SK-N-SH treated with all-trans-retinoic acid at 6 μM for 48 hours (cell line): ENCODE measurements around the gene GNPTAB.

Experiments used
- ATAC-seq: fragments of 200-7000 bp; cut with Tn5 transposase; 3 replicates; pipeline ENCODE4 v1.9.1; 2020; ENCODE audit warnings: mild to moderate bottlenecking, moderate library complexity
- ARNTL ChIP-seq: fragments of 450-650 bp; formaldehyde crosslinking; IDR thresholded peaks from 2 replicates; pipeline ENCODE4 v1.5.0; 2020; ENCODE audit warnings: low read depth, mild to moderate bottlenecking, moderate library complexity, borderline replicate concordance
- CREB5 ChIP-seq: fragments of 250-450 bp; sonication (Bioruptor Pico); IDR thresholded peaks from 2 replicates; pipeline ENCODE4 v1.5.1; 2020; ENCODE audit warnings: low read depth, mild to moderate bottlenecking, moderate library complexity
- CSDC2 ChIP-seq: fragments of 250-450 bp; sonication (Bioruptor Pico); IDR thresholded peaks from 2 replicates; pipeline ENCODE4 v1.5.0; 2020; ENCODE audit warnings: mild to moderate bottlenecking, moderate library complexity
- CSRNP3 ChIP-seq: fragments of 250-450 bp; sonication (Bioruptor Pico); IDR thresholded peaks from 2 replicates; pipeline ENCODE4 v1.5.1; 2021; ENCODE audit warnings: mild to moderate bottlenecking, moderate library complexity
- ESRRG ChIP-seq: fragments of 250-450 bp; sonication (Bioruptor Pico); IDR thresholded peaks from 2 replicates; pipeline ENCODE4 v1.6.1; 2021; ENCODE audit warnings: mild to moderate bottlenecking
- GLIS3 ChIP-seq: fragments of 250-450 bp; sonication (Bioruptor Pico); IDR thresholded peaks from 2 replicates; pipeline ENCODE4 v1.5.0; 2020; ENCODE audit warnings: mild to moderate bottlenecking, moderate library complexity
- ISL1 ChIP-seq: fragments of 250-450 bp; sonication (Bioruptor Pico); IDR thresholded peaks from 2 replicates; pipeline ENCODE4 v2.1.2; 2022; ENCODE audit warnings: mild to moderate bottlenecking, moderate library complexity
- OSR1 ChIP-seq: fragments of 250-450 bp; sonication (Bioruptor Pico); IDR thresholded peaks from 2 replicates; pipeline ENCODE4 v1.8.0; 2022; ENCODE audit warnings: moderate library complexity, mild to moderate bottlenecking, inconsistent platforms
- PATZ1 ChIP-seq: fragments of 250-450 bp; sonication (Bioruptor Pico); IDR thresholded peaks from 2 replicates; pipeline ENCODE4 v1.8.0; 2020; ENCODE audit warnings: mild to moderate bottlenecking, moderate library complexity, borderline replicate concordance
- RARB ChIP-seq: fragments of 250-450 bp; sonication (Bioruptor Pico); IDR thresholded peaks from 2 replicates; pipeline ENCODE4 v1.8.0; 2021; ENCODE audit warnings: mild to moderate bottlenecking, moderate library complexity
- SNAI2 ChIP-seq: fragments of 250-450 bp; sonication (Bioruptor Pico); IDR thresholded peaks from 2 replicates; pipeline ENCODE4 v1.5.0; 2020; ENCODE audit warnings: mild to moderate bottlenecking, moderate library complexity
- TCF4 ChIP-seq: fragments of 250-450 bp; sonication (Bioruptor Pico); IDR thresholded peaks from 2 replicates; pipeline ENCODE4 v1.8.0; 2021; ENCODE audit warnings: mild to moderate bottlenecking, moderate library complexity, borderline replicate concordance
- TOX ChIP-seq: fragments of 250-450 bp; sonication (Bioruptor Pico); IDR thresholded peaks from 2 replicates; pipeline ENCODE4 v1.8.0; 2021; ENCODE audit warnings: mild to moderate bottlenecking, moderate library complexity, borderline replicate concordance
- ZC3H10 ChIP-seq: fragments of 250-450 bp; sonication (Bioruptor Pico); IDR thresholded peaks from 2 replicates; pipeline ENCODE4 v1.5.1; 2021; ENCODE audit warnings: mild to moderate bottlenecking, moderate library complexity
- ZFP3 ChIP-seq: fragments of 250-450 bp; sonication (Bioruptor Pico); IDR thresholded peaks from 2 replicates; pipeline ENCODE4 v1.5.0; 2020; ENCODE audit warnings: mild to moderate bottlenecking, moderate library complexity
- ZFP30 ChIP-seq: fragments of 450-650 bp; formaldehyde crosslinking; IDR thresholded peaks from 2 replicates; pipeline ENCODE4 v1.5.0; 2022; ENCODE audit warnings: mild to moderate bottlenecking, moderate library complexity
- ZNF70 ChIP-seq: fragments of 450-650 bp; formaldehyde crosslinking; IDR thresholded peaks from 2 replicates; pipeline ENCODE4 v1.5.0; 2020; ENCODE audit warnings: mild to moderate bottlenecking, moderate library complexity
- ZNF8 ChIP-seq: fragments of 450-650 bp; formaldehyde crosslinking; IDR thresholded peaks from 2 replicates; pipeline ENCODE4 v1.5.0; 2020; ENCODE audit warnings: mild to moderate bottlenecking, moderate library complexity
- TF ChIP-seq, protein P1 (sequence below): fragments of 250-450 bp; sonication (Bioruptor Pico); IDR thresholded peaks from 2 replicates; pipeline ENCODE4 v1.5.0; 2020; ENCODE audit warnings: mild to moderate bottlenecking, moderate library complexity
- TF ChIP-seq, protein P2 (sequence below): fragments of 250-450 bp; sonication (Bioruptor Pico); IDR thresholded peaks from 2 replicates; pipeline ENCODE4 v1.8.0; 2021; ENCODE audit warnings: low read depth, mild to moderate bottlenecking, moderate library complexity, borderline replicate concordance

GNPTAB gene

DNA sequence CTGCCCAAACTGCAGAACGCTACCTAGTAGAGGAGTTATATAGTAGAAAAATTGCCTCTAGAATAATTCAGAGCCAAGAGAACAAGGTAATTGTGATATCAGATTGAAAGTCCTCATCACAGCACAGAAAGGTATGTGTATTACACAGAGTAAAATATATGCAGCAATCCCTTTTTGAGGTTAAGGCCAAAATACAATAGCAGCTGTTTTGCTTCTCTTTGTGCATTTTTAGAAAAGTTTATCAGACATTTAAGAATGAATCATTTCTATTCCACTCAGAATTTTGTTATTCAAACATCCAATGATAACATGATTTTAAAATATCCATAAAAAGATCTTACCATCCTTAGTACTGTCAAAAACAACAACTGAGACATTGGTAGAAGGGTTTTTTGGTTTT is 45.1 kb downstream of the GNPTAB start (continued):
- no peak for TF ChIP-seq CREB5 (CRISPR knock-in tag)

GRCh38 chr12:101784376-101784775 is 46.4 kb downstream of the GNPTAB start:
- TF ChIP-seq SNAI2 (CRISPR knock-in tag) (no peak), ZC3H10 (CRISPR knock-in tag) (no peak), RARB (no peak), ARNTL (CRISPR knock-in tag) (no peak), PATZ1 (CRISPR knock-in tag) (no peak), ZFP30 (CRISPR knock-in tag) (no peak), OSR1 (no peak), ESRRG (no peak), TCF4 (CRISPR knock-in tag) (no peak), ZNF8 (no peak), ZFP3 (CRISPR knock-in tag) (no peak), TOX (no peak), CREB5 (CRISPR knock-in tag) (no peak), ZNF70 (CRISPR knock-in tag) (no peak), CSDC2 (CRISPR knock-in tag) (no peak), CSRNP3 (CRISPR knock-in tag) (no peak), ISL1 (CRISPR knock-in tag) (no peak)
- TF ChIP-seq, protein P1, sequence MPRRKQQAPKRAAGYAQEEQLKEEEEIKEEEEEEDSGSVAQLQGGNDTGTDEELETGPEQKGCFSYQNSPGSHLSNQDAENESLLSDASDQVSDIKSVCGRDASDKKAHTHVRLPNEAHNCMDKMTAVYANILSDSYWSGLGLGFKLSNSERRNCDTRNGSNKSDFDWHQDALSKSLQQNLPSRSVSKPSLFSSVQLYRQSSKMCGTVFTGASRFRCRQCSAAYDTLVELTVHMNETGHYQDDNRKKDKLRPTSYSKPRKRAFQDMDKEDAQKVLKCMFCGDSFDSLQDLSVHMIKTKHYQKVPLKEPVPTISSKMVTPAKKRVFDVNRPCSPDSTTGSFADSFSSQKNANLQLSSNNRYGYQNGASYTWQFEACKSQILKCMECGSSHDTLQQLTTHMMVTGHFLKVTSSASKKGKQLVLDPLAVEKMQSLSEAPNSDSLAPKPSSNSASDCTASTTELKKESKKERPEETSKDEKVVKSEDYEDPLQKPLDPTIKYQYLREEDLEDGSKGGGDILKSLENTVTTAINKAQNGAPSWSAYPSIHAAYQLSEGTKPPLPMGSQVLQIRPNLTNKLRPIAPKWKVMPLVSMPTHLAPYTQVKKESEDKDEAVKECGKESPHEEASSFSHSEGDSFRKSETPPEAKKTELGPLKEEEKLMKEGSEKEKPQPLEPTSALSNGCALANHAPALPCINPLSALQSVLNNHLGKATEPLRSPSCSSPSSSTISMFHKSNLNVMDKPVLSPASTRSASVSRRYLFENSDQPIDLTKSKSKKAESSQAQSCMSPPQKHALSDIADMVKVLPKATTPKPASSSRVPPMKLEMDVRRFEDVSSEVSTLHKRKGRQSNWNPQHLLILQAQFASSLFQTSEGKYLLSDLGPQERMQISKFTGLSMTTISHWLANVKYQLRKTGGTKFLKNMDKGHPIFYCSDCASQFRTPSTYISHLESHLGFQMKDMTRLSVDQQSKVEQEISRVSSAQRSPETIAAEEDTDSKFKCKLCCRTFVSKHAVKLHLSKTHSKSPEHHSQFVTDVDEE (CRISPR knock-in tag) = no peak
- TF ChIP-seq, protein P2, sequence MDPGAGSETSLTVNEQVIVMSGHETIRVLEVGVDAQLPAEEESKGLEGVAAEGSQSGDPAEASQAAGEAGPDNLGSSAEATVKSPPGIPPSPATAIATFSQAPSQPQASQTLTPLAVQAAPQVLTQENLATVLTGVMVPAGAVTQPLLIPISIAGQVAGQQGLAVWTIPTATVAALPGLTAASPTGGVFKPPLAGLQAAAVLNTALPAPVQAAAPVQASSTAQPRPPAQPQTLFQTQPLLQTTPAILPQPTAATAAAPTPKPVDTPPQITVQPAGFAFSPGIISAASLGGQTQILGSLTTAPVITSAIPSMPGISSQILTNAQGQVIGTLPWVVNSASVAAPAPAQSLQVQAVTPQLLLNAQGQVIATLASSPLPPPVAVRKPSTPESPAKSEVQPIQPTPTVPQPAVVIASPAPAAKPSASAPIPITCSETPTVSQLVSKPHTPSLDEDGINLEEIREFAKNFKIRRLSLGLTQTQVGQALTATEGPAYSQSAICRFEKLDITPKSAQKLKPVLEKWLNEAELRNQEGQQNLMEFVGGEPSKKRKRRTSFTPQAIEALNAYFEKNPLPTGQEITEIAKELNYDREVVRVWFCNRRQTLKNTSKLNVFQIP (CRISPR knock-in tag) = no peak
- ATAC-seq = no peak

- TF ChIP-seq ZNF70 (CRISPR knock-in tag) = no peak
- TF ChIP-seq ZC3H10 (CRISPR knock-in tag) = no peak
- TF ChIP-seq TOX = no peak
- no peak for TF ChIP-seq CSRNP3 (CRISPR knock-in tag)
- no peak for TF ChIP-seq PATZ1 (CRISPR knock-in tag)
- TF ChIP-seq ZFP30 (CRISPR knock-in tag) = no peak
- no peak for TF ChIP-seq ZNF8
- no peak for TF ChIP-seq ZFP3 (CRISPR knock-in tag)
- TF ChIP-seq OSR1 = no peak
- TF ChIP-seq ESRRG = no peak
- TF ChIP-seq GLIS3 (CRISPR knock-in tag) = no peak
- ATAC-seq = no peak
Measured at GRCh38 chr12:101783838-101784237, 46.9 kb downstream of the GNPTAB start.
